A549 (cell line): Measurements from ENCODE around the gene EPB41L5.

Experiments used
- EHMT2 ChIP-seq: fragments of 200-600 bp; sonication (generic); IDR thresholded peaks from 2 replicates; pipeline ENCODE4 v1.6.1; 2016; ENCODE audit warnings: antibody characterized with exemption, low read depth, mild to moderate bottlenecking, moderate library complexity
- EP300 ChIP-seq, 2 experiments: fragments of >200 bp; sonication (Bioruptor Twin); formaldehyde crosslinking; IDR thresholded peaks; 2 replicates in 1 of 2; 3 replicates in 1 of 2; pipeline ENCODE4 v1.6.1; 2016 to 2017
- GATA3 ChIP-seq: IDR thresholded peaks from 2 replicates; pipeline ENCODE4 v1.6.1; 2012; ENCODE audit warnings: borderline replicate concordance
- HDAC2 ChIP-seq: fragments of 200-600 bp; sonication (generic); IDR thresholded peaks from 2 replicates; pipeline ENCODE4 v1.6.1; 2016
- KDM5A ChIP-seq: fragments of 200-600 bp; sonication (generic); IDR thresholded peaks from 2 replicates; pipeline ENCODE4 v1.6.1; 2016; ENCODE audit warnings: antibody characterized with exemption, mild to moderate bottlenecking
- POLR2A ChIP-seq: IDR thresholded peaks from 2 replicates; pipeline ENCODE4 v1.6.1; 2012; ENCODE audit warnings: mild to moderate bottlenecking, low read length
- RAD21 ChIP-seq, 2 experiments: fragments of >200 bp in 1 of 2; sonication (Bioruptor Twin) in 1 of 2; formaldehyde crosslinking in 1 of 2; IDR thresholded peaks in 1 of 2; conservative IDR thresholded peaks in 1 of 2; 2 replicates in 1 of 2; 3 replicates in 1 of 2; pipeline ENCODE4 v1.6.1; 2012 to 2018; ENCODE audit warnings: inconsistent platforms in 1 of 2
- SMC3 ChIP-seq: fragments of >200 bp; sonication (Bioruptor Twin); formaldehyde crosslinking; IDR thresholded peaks from 3 replicates; pipeline ENCODE4 v1.6.1; 2018; ENCODE audit warnings: inconsistent platforms
- TF ChIP-seq, protein P1 (sequence below): fragments of >200 bp; sonication (Bioruptor Twin); formaldehyde crosslinking; IDR thresholded peaks from 3 replicates; pipeline ENCODE4 v1.5.1; 2016
- TF ChIP-seq, protein P2 (sequence below): IDR thresholded peaks from 2 replicates; pipeline ENCODE4 v1.6.1; 2012; ENCODE audit warnings: low read depth, borderline replicate concordance
- TF ChIP-seq, protein P3 (sequence below): fragments of 200-600 bp; sonication (generic); IDR thresholded peaks from 2 replicates; pipeline ENCODE4 v1.6.1; 2016; ENCODE audit warnings: antibody characterized with exemption, mild to moderate bottlenecking, moderate library complexity
- TF ChIP-seq, protein P4 (sequence below): IDR thresholded peaks from 2 replicates; pipeline ENCODE4 v1.6.1; 2012

DNA sequence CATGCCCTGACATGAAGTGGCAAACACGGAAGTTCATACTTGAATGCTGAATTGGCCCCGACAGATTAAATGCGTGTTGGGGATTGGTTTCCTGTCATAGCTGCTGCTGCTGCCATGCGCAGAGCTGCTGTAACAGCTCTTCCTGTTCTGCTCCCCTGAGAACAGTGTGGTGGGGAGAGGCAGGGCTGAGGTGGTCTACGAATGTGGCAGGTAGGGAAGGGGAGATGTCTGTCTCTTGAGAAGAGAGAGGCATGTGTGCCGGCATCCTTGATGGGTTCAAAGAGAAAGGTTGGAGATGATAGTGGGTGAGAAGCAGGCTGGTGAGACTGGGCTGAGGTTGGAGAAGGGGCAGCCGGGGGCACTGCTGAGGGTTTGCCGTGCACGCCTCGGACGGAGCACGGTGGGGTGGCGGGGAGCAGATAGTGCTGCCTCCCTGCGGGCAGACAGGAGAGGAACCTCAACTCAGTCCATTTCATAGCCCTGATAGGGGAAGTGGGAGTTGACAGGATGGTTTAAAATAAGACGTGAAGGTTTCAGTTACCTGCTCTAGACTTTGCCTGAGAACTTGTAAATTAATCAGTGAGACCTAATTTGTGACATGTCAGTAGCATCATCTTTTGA lies 164.2 kb downstream of the EPB41L5 start:
- TF ChIP-seq, protein P1, sequence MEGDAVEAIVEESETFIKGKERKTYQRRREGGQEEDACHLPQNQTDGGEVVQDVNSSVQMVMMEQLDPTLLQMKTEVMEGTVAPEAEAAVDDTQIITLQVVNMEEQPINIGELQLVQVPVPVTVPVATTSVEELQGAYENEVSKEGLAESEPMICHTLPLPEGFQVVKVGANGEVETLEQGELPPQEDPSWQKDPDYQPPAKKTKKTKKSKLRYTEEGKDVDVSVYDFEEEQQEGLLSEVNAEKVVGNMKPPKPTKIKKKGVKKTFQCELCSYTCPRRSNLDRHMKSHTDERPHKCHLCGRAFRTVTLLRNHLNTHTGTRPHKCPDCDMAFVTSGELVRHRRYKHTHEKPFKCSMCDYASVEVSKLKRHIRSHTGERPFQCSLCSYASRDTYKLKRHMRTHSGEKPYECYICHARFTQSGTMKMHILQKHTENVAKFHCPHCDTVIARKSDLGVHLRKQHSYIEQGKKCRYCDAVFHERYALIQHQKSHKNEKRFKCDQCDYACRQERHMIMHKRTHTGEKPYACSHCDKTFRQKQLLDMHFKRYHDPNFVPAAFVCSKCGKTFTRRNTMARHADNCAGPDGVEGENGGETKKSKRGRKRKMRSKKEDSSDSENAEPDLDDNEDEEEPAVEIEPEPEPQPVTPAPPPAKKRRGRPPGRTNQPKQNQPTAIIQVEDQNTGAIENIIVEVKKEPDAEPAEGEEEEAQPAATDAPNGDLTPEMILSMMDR = no peak
- TF ChIP-seq POLR2A (no peak), EP300 (IDR thresholded peaks at IDR 0.05) (no peak), GATA3 (no peak), RAD21 (conservative IDR thresholded peaks at IDR 0.05 in 1 of 2, IDR thresholded peaks at IDR 0.05 in 1 of 2) (no peak), KDM5A (no peak), SMC3 (no peak), EHMT2 (no peak), HDAC2 (no peak)
- TF ChIP-seq, protein P2, sequence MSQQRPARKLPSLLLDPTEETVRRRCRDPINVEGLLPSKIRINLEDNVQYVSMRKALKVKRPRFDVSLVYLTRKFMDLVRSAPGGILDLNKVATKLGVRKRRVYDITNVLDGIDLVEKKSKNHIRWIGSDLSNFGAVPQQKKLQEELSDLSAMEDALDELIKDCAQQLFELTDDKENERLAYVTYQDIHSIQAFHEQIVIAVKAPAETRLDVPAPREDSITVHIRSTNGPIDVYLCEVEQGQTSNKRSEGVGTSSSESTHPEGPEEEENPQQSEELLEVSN = no peak
- TF ChIP-seq, protein P3, sequence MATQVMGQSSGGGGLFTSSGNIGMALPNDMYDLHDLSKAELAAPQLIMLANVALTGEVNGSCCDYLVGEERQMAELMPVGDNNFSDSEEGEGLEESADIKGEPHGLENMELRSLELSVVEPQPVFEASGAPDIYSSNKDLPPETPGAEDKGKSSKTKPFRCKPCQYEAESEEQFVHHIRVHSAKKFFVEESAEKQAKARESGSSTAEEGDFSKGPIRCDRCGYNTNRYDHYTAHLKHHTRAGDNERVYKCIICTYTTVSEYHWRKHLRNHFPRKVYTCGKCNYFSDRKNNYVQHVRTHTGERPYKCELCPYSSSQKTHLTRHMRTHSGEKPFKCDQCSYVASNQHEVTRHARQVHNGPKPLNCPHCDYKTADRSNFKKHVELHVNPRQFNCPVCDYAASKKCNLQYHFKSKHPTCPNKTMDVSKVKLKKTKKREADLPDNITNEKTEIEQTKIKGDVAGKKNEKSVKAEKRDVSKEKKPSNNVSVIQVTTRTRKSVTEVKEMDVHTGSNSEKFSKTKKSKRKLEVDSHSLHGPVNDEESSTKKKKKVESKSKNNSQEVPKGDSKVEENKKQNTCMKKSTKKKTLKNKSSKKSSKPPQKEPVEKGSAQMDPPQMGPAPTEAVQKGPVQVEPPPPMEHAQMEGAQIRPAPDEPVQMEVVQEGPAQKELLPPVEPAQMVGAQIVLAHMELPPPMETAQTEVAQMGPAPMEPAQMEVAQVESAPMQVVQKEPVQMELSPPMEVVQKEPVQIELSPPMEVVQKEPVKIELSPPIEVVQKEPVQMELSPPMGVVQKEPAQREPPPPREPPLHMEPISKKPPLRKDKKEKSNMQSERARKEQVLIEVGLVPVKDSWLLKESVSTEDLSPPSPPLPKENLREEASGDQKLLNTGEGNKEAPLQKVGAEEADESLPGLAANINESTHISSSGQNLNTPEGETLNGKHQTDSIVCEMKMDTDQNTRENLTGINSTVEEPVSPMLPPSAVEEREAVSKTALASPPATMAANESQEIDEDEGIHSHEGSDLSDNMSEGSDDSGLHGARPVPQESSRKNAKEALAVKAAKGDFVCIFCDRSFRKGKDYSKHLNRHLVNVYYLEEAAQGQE = no peak
- TF ChIP-seq, protein P4, sequence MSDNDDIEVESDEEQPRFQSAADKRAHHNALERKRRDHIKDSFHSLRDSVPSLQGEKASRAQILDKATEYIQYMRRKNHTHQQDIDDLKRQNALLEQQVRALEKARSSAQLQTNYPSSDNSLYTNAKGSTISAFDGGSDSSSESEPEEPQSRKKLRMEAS = no peak
